ENCODE data around the gene FANCG. TPM values are rescaled to one million over a fixed set of nuclear protein-coding genes. Genes with fewer than 3 reads are reported as not detected.
A peak's percentile ranks its signal among the peaks of the same experiment; 100 is the strongest.

FANCG gene
- 6.9 TPM for total RNA-seq

GRCh38 chr9:35079426-35080341, at the start of gene FANCG:
TSS of gene FANCG (minus strand) at chr9:35079942. CDS start at chr9:35079524, 418 bp downstream.
- H3K27me3 ChIP-seq (ENCODE audit: insufficient read depth, low read length), result no peaks in the 10 kb centered on the region
- peaks cover 30% of the 10 kb centered on the region for H3K4me1 ChIP-seq (ENCODE audit: insufficient read depth, low read length)
- peak within 1 kb of the TSS; percentile 85 for H3K4me3 ChIP-seq (ENCODE audit: low read length)
- no peaks in the 10 kb centered on the region for H3K9me3 ChIP-seq (ENCODE audit: low read depth, low read length)

GRCh38 chr9:35116898-35117551, 37.3 kb upstream of the FANCG start:
- Histone ChIP-seq H3K4me1 (ENCODE audit: insufficient read depth, low read length) (peaks cover 46% of the 10 kb centered on the region), H3K9me3 (ENCODE audit: low read depth, low read length) (no peaks in the 10 kb centered on the region), H3K4me3 (ENCODE audit: low read length) (no peak overlapping the region), H3K27me3 (ENCODE audit: insufficient read depth, low read length) (no peaks in the 10 kb centered on the region)

- H3K4me3 ChIP-seq (ENCODE audit: low read length), result peak overlapping the region; percentile 75
- peaks cover 51% of the 10 kb centered on the region for H3K4me1 ChIP-seq (ENCODE audit: insufficient read depth, low read length)
- no peaks in the 10 kb centered on the region for H3K27me3 ChIP-seq (ENCODE audit: insufficient read depth, low read length)
- no peaks in the 10 kb centered on the region for H3K9me3 ChIP-seq (ENCODE audit: low read depth, low read length)
Observed at GRCh38 chr9:35116539-35116897, 36.8 kb upstream of the FANCG start.

- peak within 1 kb of the TSS; percentile 75 for H3K4me3 ChIP-seq (ENCODE audit: low read length)
- H3K27me3 ChIP-seq (ENCODE audit: insufficient read depth, low read length), result no peaks in the 10 kb centered on the region
- no peaks in the 10 kb centered on the region for H3K9me3 ChIP-seq (ENCODE audit: low read depth, low read length)
- peaks cover 54% of the 10 kb centered on the region for H3K4me1 ChIP-seq (ENCODE audit: insufficient read depth, low read length)
Observed at GRCh38 chr9:35115680-35116538, 36.2 kb upstream of the FANCG start, which contains the start of gene ATOSB. TSS of gene ATOSB (minus strand) at chr9:35115862. CDS start at chr9:35108274, 7,588 bp downstream.

- Histone ChIP-seq H3K27me3 (ENCODE audit: insufficient read depth, low read length) (no peaks in the 10 kb centered on the region), H3K4me1 (ENCODE audit: insufficient read depth, low read length) (peaks cover 63% of the 10 kb centered on the region), H3K9me3 (ENCODE audit: low read depth, low read length) (no peaks in the 10 kb centered on the region)
Observed at GRCh38 chr9:35114840-35115628, 35.3 kb upstream of the FANCG start.

GRCh38 chr9:35114113-35114839, 34.5 kb upstream of the FANCG start:
- peaks cover 71% of the 10 kb centered on the region for H3K4me1 ChIP-seq (ENCODE audit: insufficient read depth, low read length)
- H3K4me3 ChIP-seq (ENCODE audit: low read length), result peak overlapping the region; percentile 75
- no peaks in the 10 kb centered on the region for H3K27me3 ChIP-seq (ENCODE audit: insufficient read depth, low read length)
- H3K9me3 ChIP-seq (ENCODE audit: low read depth, low read length), result no peaks in the 10 kb centered on the region

More at GRCh38 chr9:35114840-35115628, 35.3 kb upstream of the FANCG start:
- H3K4me3 ChIP-seq (ENCODE audit: low read length), result peak overlapping the region; percentile 75

- H3K4me3 ChIP-seq (ENCODE audit: low read length), result peak overlapping the region; percentile 28
- peaks cover 74% of the 10 kb centered on the region for H3K4me1 ChIP-seq (ENCODE audit: insufficient read depth, low read length)
- no peaks in the 10 kb centered on the region for H3K27me3 ChIP-seq (ENCODE audit: insufficient read depth, low read length)
- no peaks in the 10 kb centered on the region for H3K9me3 ChIP-seq (ENCODE audit: low read depth, low read length)
Observed at GRCh38 chr9:35112257-35113020, 32.7 kb upstream of the FANCG start.

- peaks cover 64% of the 10 kb centered on the region for H3K4me1 ChIP-seq (ENCODE audit: insufficient read depth, low read length)
- H3K27me3 ChIP-seq (ENCODE audit: insufficient read depth, low read length), result no peaks in the 10 kb centered on the region
- peak overlapping the region; percentile 52 for H3K4me3 ChIP-seq (ENCODE audit: low read length)
- no peaks in the 10 kb centered on the region for H3K9me3 ChIP-seq (ENCODE audit: low read depth, low read length)
Observed at GRCh38 chr9:35111001-35111933, 31.5 kb upstream of the FANCG start.

- Histone ChIP-seq H3K4me3 (ENCODE audit: low read length) (no peak overlapping the region), H3K9me3 (ENCODE audit: low read depth, low read length) (no peaks in the 10 kb centered on the region), H3K27me3 (ENCODE audit: insufficient read depth, low read length) (no peaks in the 10 kb centered on the region), H3K4me1 (ENCODE audit: insufficient read depth, low read length) (peaks cover 61% of the 10 kb centered on the region)
Observed at GRCh38 chr9:35110327-35110761, 30.6 kb upstream of the FANCG start.

- no peak overlapping the region for H3K4me3 ChIP-seq (ENCODE audit: low read length)
- no peaks in the 10 kb centered on the region for H3K27me3 ChIP-seq (ENCODE audit: insufficient read depth, low read length)
- H3K9me3 ChIP-seq (ENCODE audit: low read depth, low read length), result no peaks in the 10 kb centered on the region
- H3K4me1 ChIP-seq (ENCODE audit: insufficient read depth, low read length), result peaks cover 48% of the 10 kb centered on the region
Observed at GRCh38 chr9:35108946-35109575, 29.3 kb upstream of the FANCG start.

- H3K4me1 ChIP-seq (ENCODE audit: insufficient read depth, low read length), result peaks cover 48% of the 10 kb centered on the region
- no peaks in the 10 kb centered on the region for H3K9me3 ChIP-seq (ENCODE audit: low read depth, low read length)
- no peak overlapping the region for H3K4me3 ChIP-seq (ENCODE audit: low read length)
- no peaks in the 10 kb centered on the region for H3K27me3 ChIP-seq (ENCODE audit: insufficient read depth, low read length)
Observed at GRCh38 chr9:35108461-35108860, 28.7 kb upstream of the FANCG start.
